Fibroblast of lung (primary cell): Measurements from ENCODE around the gene PRLR. TPM values are rescaled to one million over a fixed set of nuclear protein-coding genes. Genes with fewer than 3 reads are reported as not detected.

Experiments used
- DNase-seq, 2 donors: peaks; one replicate each; pipeline versions ENCODE4 v3.0.0 to v3.0.0-alpha.2; 2010; ENCODE audit warnings: low read depth in 2 of 2
- H2AFZ ChIP-seq: 2 replicates; pipeline ENCODE4 v1.5.1; 2012; ENCODE audit warnings: low read length, control low read depth, inconsistent platforms
- H3K27ac ChIP-seq: 2 replicates; pipeline ENCODE4 v1.5.1; 2011; ENCODE audit warnings: low read length, control low read depth; ENCODE audit not compliant: insufficient read depth
- H3K27me3 ChIP-seq: 2 replicates; pipeline ENCODE4 v1.5.1; 2011; ENCODE audit warnings: mild to moderate bottlenecking, low read length; ENCODE audit not compliant: control insufficient read depth, insufficient read depth
- H3K36me3 ChIP-seq: 2 replicates; pipeline ENCODE4 v1.5.1; 2011; ENCODE audit warnings: low read length; ENCODE audit not compliant: control insufficient read depth, insufficient read depth
- H3K4me1 ChIP-seq: 2 replicates; pipeline ENCODE4 v1.5.1; 2011; ENCODE audit warnings: low read length; ENCODE audit not compliant: control insufficient read depth, insufficient read depth; ENCODE audit errors: extremely low read depth
- H3K4me2 ChIP-seq: 2 replicates; pipeline ENCODE4 v1.5.1; 2011; ENCODE audit warnings: low read length, control low read depth; ENCODE audit not compliant: insufficient read depth; ENCODE audit errors: extremely low read depth
- H3K4me3 ChIP-seq, 4 experiments: fragments of 200-600 bp in 1 of 4; sonication (generic) in 1 of 4; replicated peaks in 1 of 4; 2 replicates each; pipeline ENCODE4 v1.5.1; 2011 to 2016; ENCODE audit warnings: low read length in 4 of 4, low read depth in 3 of 4, mild to moderate bottlenecking in 3 of 4, control low read depth in 2 of 4, inconsistent platforms in 1 of 4, mixed read lengths in 1 of 4; ENCODE audit not compliant: insufficient read depth in 1 of 4; ENCODE audit errors: control extremely low read depth in 1 of 4
- H3K79me2 ChIP-seq: 2 replicates; pipeline ENCODE4 v1.5.1; 2012; ENCODE audit warnings: mild to moderate bottlenecking, low read length, inconsistent platforms; ENCODE audit not compliant: control insufficient read depth, insufficient read depth
- H3K9ac ChIP-seq: 2 replicates; pipeline ENCODE4 v1.5.1; 2011; ENCODE audit warnings: mild to moderate bottlenecking, low read length, control low read depth; ENCODE audit not compliant: insufficient read depth
- H3K9me3 ChIP-seq: 2 replicates; pipeline ENCODE4 v1.5.1; 2012; ENCODE audit warnings: low read depth, low read length; ENCODE audit not compliant: control insufficient read depth, insufficient read depth
- H4K20me1 ChIP-seq: 2 replicates; pipeline ENCODE4 v1.5.1; 2011; ENCODE audit warnings: low read length; ENCODE audit not compliant: control insufficient read depth, insufficient read depth; ENCODE audit errors: extremely low read depth
- CTCF ChIP-seq, 2 donors: IDR thresholded peaks in 1 of 2; conservative IDR thresholded peaks in 1 of 2; 1 replicate in 1 of 2; 2 replicates in 1 of 2; pipeline ENCODE4 v1.5.1; 2011 to 2012; ENCODE audit warnings: low read length in 2 of 2, control low read depth in 1 of 2, inconsistent platforms in 1 of 2, low read depth in 1 of 2, mild to moderate bottlenecking in 1 of 2
- EZH2 ChIP-seq: IDR thresholded peaks from 2 replicates; pipeline ENCODE4 v1.5.1; 2012; ENCODE audit warnings: low read length, control low read depth, mild to moderate bottlenecking; ENCODE audit errors: missing control alignments
- polyA plus RNA-seq, 2 donors: library from polyadenylated mRNA; depleted of rRNA in 1 of 2; stranded (reverse) in 1 of 2; unstranded in 1 of 2; fragments of >200 nt; gene quantifications; 2 replicates each; pipeline ENCODE4 v1.2.1, GENCODE V29; 2011 to 2012; ENCODE audit warnings: missing spikeins in 1 of 2
- total RNA-seq: library from RNA; depleted of rRNA; stranded (reverse); fragments of >200 nt; gene quantifications from 2 replicates; pipeline ENCODE4 v1.2.1, GENCODE V29; 2014

The PRLR gene
- total and polyA plus RNA-seq, 2 donors (not counting 1 experiment from before 2014, with no cell fraction given) = 0.33 to 0.41 TPM

GRCh38 chr5:35166043-35166442, 64.2 kb downstream of the PRLR start:
- Histone ChIP-seq H3K9me3 (no peaks in the 10 kb centered on the region), H3K4me2 (no peak overlapping the region), H2AFZ (no peak overlapping the region), H3K4me1 (no peaks in the 10 kb centered on the region), H4K20me1 (no peaks in the 10 kb centered on the region), H3K9ac (no peak overlapping the region), H3K4me3 (no peak overlapping the region), H3K79me2 (no peaks in the 10 kb centered on the region), H3K36me3 (no peaks in the 10 kb centered on the region), H3K27ac (no peak overlapping the region), H3K27me3 (no peaks in the 10 kb centered on the region)
- no peak for TF ChIP-seq EZH2
- TF ChIP-seq CTCF (conservative IDR thresholded peaks at IDR 0.05 in 1 of 2, IDR thresholded peaks at IDR 0.05 in 1 of 2; ENCODE audit: low read depth in 1 of 2, low read length in 2 of 2) = peak in 1 of 2 donors; percentile 19
- no peak for DNase-seq

GRCh38 chr5:35164860-35165542, 65.3 kb downstream of the PRLR start:
- Histone ChIP-seq H2AFZ (no peak overlapping the region), H3K9ac (no peak overlapping the region), H3K36me3 (no peaks in the 10 kb centered on the region), H3K4me3 (no peak overlapping the region), H3K9me3 (no peaks in the 10 kb centered on the region), H3K4me1 (no peaks in the 10 kb centered on the region), H4K20me1 (no peaks in the 10 kb centered on the region), H3K79me2 (no peaks in the 10 kb centered on the region), H3K4me2 (no peak overlapping the region), H3K27me3 (no peaks in the 10 kb centered on the region), H3K27ac (no peak overlapping the region)
- no peak for DNase-seq
- TF ChIP-seq CTCF (conservative IDR thresholded peaks at IDR 0.05 in 1 of 2, IDR thresholded peaks at IDR 0.05 in 1 of 2; ENCODE audit: low read depth in 1 of 2, low read length in 2 of 2) (no peak), EZH2 (no peak)

GRCh38 chr5:35163710-35164033, 66.6 kb downstream of the PRLR start:
- no peaks in the 10 kb centered on the region for H3K4me1 ChIP-seq
- H3K79me2 ChIP-seq = no peaks in the 10 kb centered on the region
- no peaks in the 10 kb centered on the region for H3K9me3 ChIP-seq
- no peaks in the 10 kb centered on the region for H3K36me3 ChIP-seq
- no peak overlapping the region for H2AFZ ChIP-seq
- H3K27ac ChIP-seq = no peak overlapping the region
- H3K4me3 ChIP-seq = no peak overlapping the region
- DNase-seq = no peak
- no peaks in the 10 kb centered on the region for H4K20me1 ChIP-seq
- no peak overlapping the region for H3K9ac ChIP-seq
- no peaks in the 10 kb centered on the region for H3K27me3 ChIP-seq
- TF ChIP-seq EZH2 = no peak
- H3K4me2 ChIP-seq = no peak overlapping the region
